Measurements from ENCODE around the gene ATE1.
A peak's percentile ranks its signal among the peaks of the same experiment; 100 is the strongest.
"Not testable (repeated sequence)": the region's sequence is repeated elsewhere in the genome, so short reads cannot be mapped to it uniquely, and the experiment has no call there.

ATE1 gene

DNA sequence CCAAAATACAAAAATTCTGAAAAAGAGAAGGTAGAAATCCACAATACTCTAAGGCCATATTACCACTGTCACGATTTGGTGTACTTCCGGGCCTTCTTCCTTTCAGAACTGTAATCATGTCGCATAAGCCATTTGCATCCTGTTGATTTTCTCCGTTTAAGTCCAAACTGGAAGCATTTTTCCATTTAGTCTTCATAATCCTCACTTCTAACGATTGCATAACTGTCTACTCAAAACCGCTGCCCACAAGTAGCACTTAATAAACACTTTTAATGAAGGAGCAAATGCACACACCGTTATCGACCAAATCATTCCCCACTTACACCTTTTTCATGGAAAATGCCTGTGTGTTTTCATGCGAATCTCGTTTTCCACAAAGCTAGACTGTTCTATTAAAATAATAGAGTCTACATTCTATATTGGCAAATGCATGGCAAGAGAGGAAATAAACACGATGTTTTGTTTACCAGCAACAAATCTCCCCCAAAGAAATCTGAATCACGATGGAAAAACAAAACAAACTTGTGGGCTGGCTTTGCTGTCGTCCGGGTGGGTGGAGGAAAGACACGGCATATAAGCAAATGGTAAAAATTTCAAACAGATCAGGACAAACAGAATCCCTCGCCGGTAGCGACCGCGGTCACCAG is 1.0 kb downstream of the ATE1 start:
- peak overlapping the region; percentile 95 for H3K27ac ChIP-seq
- TF ChIP-seq CTCF (conservative IDR thresholded peaks at IDR 0.05), result no peak

GRCh38 chr10:121926157-121926556 is 1.7 kb downstream of the ATE1 start:
- H3K27ac ChIP-seq, result peak overlapping the region; percentile 95
- no peak for TF ChIP-seq CTCF (conservative IDR thresholded peaks at IDR 0.05)

GRCh38 chr10:121921238-121921931 is 6.4 kb downstream of the ATE1 start:
- H3K27ac ChIP-seq, result no peak overlapping the region
- no peak for TF ChIP-seq CTCF (conservative IDR thresholded peaks at IDR 0.05)

DNA sequence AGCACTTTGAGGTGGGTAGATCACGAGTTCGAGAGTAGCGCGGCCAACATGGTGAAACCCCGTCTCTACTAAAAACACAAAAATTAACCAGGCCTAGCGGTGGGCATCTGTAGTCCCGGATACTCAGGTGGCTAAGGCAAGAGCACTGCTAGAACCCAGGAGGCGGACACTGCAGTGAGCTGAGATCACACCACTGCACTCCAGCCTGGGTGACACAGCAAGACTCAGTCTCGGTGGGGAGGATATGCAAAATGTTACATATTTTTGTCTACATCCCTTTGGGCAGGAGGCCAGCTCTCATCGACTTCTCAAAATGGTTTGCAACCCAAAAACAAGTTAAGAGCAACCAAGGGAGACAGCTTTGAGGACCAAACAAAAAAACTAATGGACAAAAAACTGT is 8.2 kb downstream of the ATE1 start:
- no peak for TF ChIP-seq CTCF (conservative IDR thresholded peaks at IDR 0.05)
- H3K27ac ChIP-seq, result no peak overlapping the region

GRCh38 chr10:121918800-121919199 is 9.0 kb downstream of the ATE1 start:
- H3K27ac ChIP-seq, result not testable (repeated sequence)

DNA sequence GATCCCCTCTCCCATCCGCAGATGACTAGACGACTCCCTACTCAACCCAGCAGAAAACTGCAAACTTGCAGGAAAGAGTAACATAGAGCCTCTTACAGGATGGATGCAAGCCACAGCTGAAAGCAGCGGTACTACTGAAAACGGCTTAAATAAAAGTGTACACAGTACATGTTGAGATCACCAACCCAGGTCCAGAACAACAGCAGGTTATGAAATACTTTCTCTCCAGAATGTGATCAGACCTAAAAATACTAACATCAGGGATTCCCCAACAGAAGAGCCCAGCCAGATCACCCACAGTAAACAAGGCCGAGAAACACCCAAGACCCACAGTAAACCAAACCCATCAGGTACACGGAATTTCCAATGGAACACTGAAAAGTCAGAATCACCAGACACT is 13.2 kb downstream of the ATE1 start:
- no peak overlapping the region for H3K27ac ChIP-seq
- no peak for TF ChIP-seq CTCF (conservative IDR thresholded peaks at IDR 0.05)

DNA sequence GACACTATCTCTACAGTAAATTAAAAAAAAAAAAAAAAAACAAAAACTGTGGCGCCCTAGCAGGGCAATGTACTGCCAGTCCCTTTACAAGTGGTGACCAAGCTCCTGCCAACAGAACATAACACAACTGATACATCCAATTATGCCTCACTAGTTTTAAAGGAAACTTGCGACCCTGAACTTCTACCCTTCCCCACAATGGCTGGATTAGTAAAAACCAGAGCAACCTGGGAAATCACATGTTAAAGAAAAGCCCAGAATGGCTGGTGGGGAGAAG is 16.5 kb downstream of the ATE1 start:
- TF ChIP-seq CTCF (conservative IDR thresholded peaks at IDR 0.05), result no peak
- H3K27ac ChIP-seq, result no peak overlapping the region

DNA sequence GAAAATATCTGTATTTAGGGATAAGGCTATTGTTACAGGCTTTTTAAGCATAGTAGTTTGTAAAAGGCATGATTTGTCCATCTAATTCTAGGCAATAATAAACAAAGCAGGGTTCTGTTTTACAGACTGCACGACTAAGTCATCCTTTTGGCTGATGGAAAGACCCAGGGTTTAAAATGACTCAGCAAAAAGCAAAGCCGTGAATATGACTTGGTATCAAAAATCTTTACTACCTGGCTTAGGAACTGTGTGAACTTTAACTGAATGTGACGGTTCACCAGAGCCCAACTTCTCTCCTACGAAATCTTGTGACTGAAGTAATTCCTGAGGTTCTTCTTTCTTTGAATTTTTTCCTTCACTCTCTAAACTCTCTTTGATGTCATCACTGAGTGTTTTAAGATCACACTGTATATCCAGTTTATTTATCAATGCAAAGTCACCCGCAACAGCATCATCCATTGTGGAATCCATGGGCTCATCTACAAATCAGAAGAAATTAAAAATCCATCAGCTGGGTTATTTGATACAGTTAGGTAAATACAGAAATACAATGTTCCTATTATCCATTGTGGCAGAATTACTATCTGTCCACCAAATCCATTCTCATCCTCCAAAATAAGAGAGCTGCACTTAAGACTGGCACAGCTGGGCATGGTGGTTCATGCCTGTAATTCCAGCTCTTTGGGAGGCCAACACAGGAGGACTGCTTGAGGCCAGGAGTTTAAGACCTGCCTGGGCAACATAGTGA is 17.0 kb downstream of the ATE1 start:
- no peak overlapping the region for H3K27ac ChIP-seq

More for the DNA sequence above, 17.0 kb downstream of the ATE1 start:
- no peak for TF ChIP-seq CTCF (conservative IDR thresholded peaks at IDR 0.05)
